Neural progenitor cell (in vitro differentiated cells): ENCODE measurements around the gene FYCO1. TPM values are rescaled to one million over a fixed set of nuclear protein-coding genes. Genes with fewer than 3 reads are reported as not detected.

ENCODE experiments used
- DNase-seq: peaks from one replicate; pipeline ENCODE4 v3.0.0-alpha.2; 2016; ENCODE audit warnings: low spot score
- H2AFZ ChIP-seq: fragments of 200-600 bp; sonication (generic); replicated peaks from 2 replicates; pipeline ENCODE4 v1.6.1; 2016; ENCODE audit warnings: antibody characterized with exemption
- H3F3A ChIP-seq: fragments of 200-600 bp; sonication (generic); 2 replicates; pipeline ENCODE4 v1.6.1; 2016; ENCODE audit warnings: antibody characterized with exemption, low read depth
- H3K27ac ChIP-seq: fragments of 200-600 bp; sonication (generic); 2 replicates; pipeline ENCODE4 v1.5.1; 2016; ENCODE audit warnings: mild to moderate bottlenecking
- H3K27me3 ChIP-seq: fragments of 200-600 bp; sonication (generic); 2 replicates; pipeline ENCODE4 v1.6.1; 2016; ENCODE audit warnings: mild to moderate bottlenecking, moderate library complexity
- H3K36me3 ChIP-seq: fragments of 200-600 bp; sonication (generic); 2 replicates; pipeline ENCODE4 v1.5.1; 2016
- H3K4me1 ChIP-seq: fragments of 200-600 bp; sonication (generic); 2 replicates; pipeline ENCODE4 v1.6.1; 2016; ENCODE audit warnings: mixed run types
- H3K4me2 ChIP-seq: fragments of 200-600 bp; sonication (generic); 2 replicates; pipeline ENCODE4 v1.6.1; 2016
- H3K4me3 ChIP-seq: fragments of 200-600 bp; sonication (generic); 2 replicates; pipeline ENCODE4 v1.5.1; 2016
- H3K79me2 ChIP-seq: fragments of 200-600 bp; sonication (generic); 2 replicates; pipeline ENCODE4 v1.6.1; 2016; ENCODE audit warnings: low read depth
- H3K9ac ChIP-seq: fragments of 200-600 bp; sonication (generic); 2 replicates; pipeline ENCODE4 v1.6.1; 2016
- H3K9me3 ChIP-seq: fragments of 200-600 bp; sonication (generic); 2 replicates; pipeline ENCODE4 v1.5.1; 2016; ENCODE audit warnings: low read depth
- H4K20me1 ChIP-seq: fragments of 200-600 bp; sonication (generic); 2 replicates; pipeline ENCODE4 v1.6.1; 2016; ENCODE audit warnings: low read depth
- H3K27ac Mint-ChIP-seq: 3 replicates; pipeline ENCODE4 v1.8.0; 2021; ENCODE audit warnings: mixed read lengths
- H3K27me3 Mint-ChIP-seq: 2 replicates; pipeline ENCODE4 v1.8.0; 2022; ENCODE audit warnings: low read depth, mild to moderate bottlenecking, inconsistent platforms, moderate library complexity, mixed read lengths; ENCODE audit not compliant: insufficient read depth
- H3K36me3 Mint-ChIP-seq: 3 replicates; pipeline ENCODE4 v1.8.0; 2021; ENCODE audit warnings: mixed read lengths
- H3K4me1 Mint-ChIP-seq: 3 replicates; pipeline ENCODE4 v1.8.0; 2021; ENCODE audit warnings: mixed read lengths
- H3K4me3 Mint-ChIP-seq: 3 replicates; pipeline ENCODE4 v1.8.0; 2021; ENCODE audit warnings: mild to moderate bottlenecking, moderate library complexity, mixed read lengths
- H3K9me3 Mint-ChIP-seq: 3 replicates; pipeline ENCODE4 v1.8.0; 2020; ENCODE audit warnings: mixed read lengths
- EZH2 ChIP-seq: fragments of 200-600 bp; sonication (generic); IDR thresholded peaks from 2 replicates; pipeline ENCODE4 v1.6.1; 2017; ENCODE audit warnings: antibody characterized with exemption, mild to moderate bottlenecking, moderate library complexity
- EZH2phosphoT487 ChIP-seq: fragments of 200-600 bp; sonication (generic); IDR thresholded peaks from 2 replicates; pipeline ENCODE4 v1.6.1; 2017; ENCODE audit warnings: antibody characterized with exemption
- total RNA-seq: library from RNA; depleted of rRNA; stranded (reverse); fragments of >200 nt; gene quantifications from 2 replicates; pipeline ENCODE4 v1.2.3, GENCODE V29; 2015; ENCODE audit warnings: low replicate concordance
- TF ChIP-seq, protein P1 (sequence below): fragments of 200-600 bp; sonication (generic); IDR thresholded peaks from 2 replicates; pipeline ENCODE4 v1.5.1; 2017; ENCODE audit warnings: antibody characterized with exemption, mild to moderate bottlenecking

The FYCO1 gene
- total RNA-seq, 1 donor from 2014 or later: 6.8 TPM

DNA sequence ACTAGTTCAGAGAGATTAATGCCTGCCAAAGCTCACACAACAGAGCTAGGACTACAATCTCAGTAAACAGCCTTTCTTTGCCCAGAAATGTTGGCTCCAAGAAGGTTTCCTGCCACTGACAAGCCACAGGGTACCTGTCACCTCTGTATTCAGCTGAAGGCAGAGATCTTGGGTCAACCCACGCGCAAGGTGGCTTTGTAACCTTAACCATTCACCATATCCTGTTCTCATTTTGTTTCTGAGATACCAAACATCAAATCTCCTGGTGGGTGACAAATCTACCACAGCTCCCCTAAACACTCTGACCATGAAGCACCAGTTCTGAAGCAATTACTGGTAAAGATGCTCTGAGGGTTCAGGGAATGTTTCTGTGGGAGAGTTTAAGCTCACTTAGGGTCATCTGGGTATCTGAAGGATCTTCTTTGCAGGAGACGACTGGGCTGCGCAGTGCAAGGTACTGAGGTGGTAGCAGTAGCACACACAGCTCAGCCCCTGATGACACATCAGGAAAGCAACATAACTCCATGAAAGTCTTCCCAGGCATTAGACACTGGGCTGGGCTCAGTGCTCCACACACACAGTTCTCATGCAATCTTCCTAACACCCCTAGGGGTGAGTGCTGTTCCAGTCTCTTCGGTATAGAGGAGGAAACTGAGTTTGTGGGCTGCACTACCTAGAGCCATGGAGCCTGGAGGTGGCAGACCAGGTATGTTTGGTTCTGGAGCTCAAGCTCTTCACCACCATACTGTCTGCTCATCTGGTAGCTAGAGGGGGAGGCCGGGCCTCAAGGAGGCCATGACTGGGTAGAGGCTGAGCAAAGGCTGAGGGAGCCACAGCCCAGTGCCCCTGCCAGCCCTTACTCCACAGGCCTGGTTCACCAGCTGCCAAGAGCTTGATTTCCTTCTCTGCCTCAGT lies 44.7 kb downstream of the FYCO1 start:
- peaks cover 32% of the 10 kb centered on the region for H3K36me3 Mint-ChIP-seq
- no peaks in the 10 kb centered on the region for H3K9me3 ChIP-seq
- no peak overlapping the region for H3K9ac ChIP-seq
- H3K79me2 ChIP-seq: no peaks in the 10 kb centered on the region
- no peaks in the 10 kb centered on the region for H3K4me1 ChIP-seq
- no peak overlapping the region for H2AFZ ChIP-seq
- H3K4me3 Mint-ChIP-seq: no peak overlapping the region
- H3K9me3 Mint-ChIP-seq: no peaks in the 10 kb centered on the region
- TF ChIP-seq, protein P1, sequence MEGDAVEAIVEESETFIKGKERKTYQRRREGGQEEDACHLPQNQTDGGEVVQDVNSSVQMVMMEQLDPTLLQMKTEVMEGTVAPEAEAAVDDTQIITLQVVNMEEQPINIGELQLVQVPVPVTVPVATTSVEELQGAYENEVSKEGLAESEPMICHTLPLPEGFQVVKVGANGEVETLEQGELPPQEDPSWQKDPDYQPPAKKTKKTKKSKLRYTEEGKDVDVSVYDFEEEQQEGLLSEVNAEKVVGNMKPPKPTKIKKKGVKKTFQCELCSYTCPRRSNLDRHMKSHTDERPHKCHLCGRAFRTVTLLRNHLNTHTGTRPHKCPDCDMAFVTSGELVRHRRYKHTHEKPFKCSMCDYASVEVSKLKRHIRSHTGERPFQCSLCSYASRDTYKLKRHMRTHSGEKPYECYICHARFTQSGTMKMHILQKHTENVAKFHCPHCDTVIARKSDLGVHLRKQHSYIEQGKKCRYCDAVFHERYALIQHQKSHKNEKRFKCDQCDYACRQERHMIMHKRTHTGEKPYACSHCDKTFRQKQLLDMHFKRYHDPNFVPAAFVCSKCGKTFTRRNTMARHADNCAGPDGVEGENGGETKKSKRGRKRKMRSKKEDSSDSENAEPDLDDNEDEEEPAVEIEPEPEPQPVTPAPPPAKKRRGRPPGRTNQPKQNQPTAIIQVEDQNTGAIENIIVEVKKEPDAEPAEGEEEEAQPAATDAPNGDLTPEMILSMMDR: no peak
- no peak for TF ChIP-seq EZH2
- TF ChIP-seq EZH2phosphoT487: no peak
- H3K4me1 Mint-ChIP-seq: no peaks in the 10 kb centered on the region
- H3K27me3 ChIP-seq: no peaks in the 10 kb centered on the region
- H3K27me3 Mint-ChIP-seq: peaks cover 2% of the 10 kb centered on the region
- no peaks in the 10 kb centered on the region for H3F3A ChIP-seq
- H3K27ac ChIP-seq: no peak overlapping the region
- no peaks in the 10 kb centered on the region for H4K20me1 ChIP-seq
- DNase-seq: no peak
- H3K27ac Mint-ChIP-seq: no peak overlapping the region
- no peak overlapping the region for H3K4me3 ChIP-seq
- H3K4me2 ChIP-seq: no peak overlapping the region
- no peaks in the 10 kb centered on the region for H3K36me3 ChIP-seq

GRCh38 chr3:45950131-45950530 lies 45.5 kb downstream of the FYCO1 start:
- no peak for DNase-seq
- Mint-ChIP-seq H3K36me3 (peaks cover 32% of the 10 kb centered on the region), H3K4me3 (no peak overlapping the region), H3K9me3 (no peaks in the 10 kb centered on the region), H3K27ac (no peak overlapping the region), H3K4me1 (no peaks in the 10 kb centered on the region), H3K27me3 (peaks cover 2% of the 10 kb centered on the region)
- H3K27ac ChIP-seq: no peak overlapping the region
- no peak overlapping the region for H3K9ac ChIP-seq
- H3K27me3 ChIP-seq: no peaks in the 10 kb centered on the region
- TF ChIP-seq EZH2phosphoT487: no peak
- TF ChIP-seq, protein P1: no peak
- TF ChIP-seq EZH2: no peak
- H3K9me3 ChIP-seq: no peaks in the 10 kb centered on the region
- H3F3A ChIP-seq: no peaks in the 10 kb centered on the region
- no peak overlapping the region for H3K4me2 ChIP-seq
- H2AFZ ChIP-seq: no peak overlapping the region
- H3K36me3 ChIP-seq: no peaks in the 10 kb centered on the region
- H4K20me1 ChIP-seq: no peaks in the 10 kb centered on the region
- H3K4me1 ChIP-seq: no peaks in the 10 kb centered on the region
- H3K79me2 ChIP-seq: no peaks in the 10 kb centered on the region
- no peak overlapping the region for H3K4me3 ChIP-seq

DNA sequence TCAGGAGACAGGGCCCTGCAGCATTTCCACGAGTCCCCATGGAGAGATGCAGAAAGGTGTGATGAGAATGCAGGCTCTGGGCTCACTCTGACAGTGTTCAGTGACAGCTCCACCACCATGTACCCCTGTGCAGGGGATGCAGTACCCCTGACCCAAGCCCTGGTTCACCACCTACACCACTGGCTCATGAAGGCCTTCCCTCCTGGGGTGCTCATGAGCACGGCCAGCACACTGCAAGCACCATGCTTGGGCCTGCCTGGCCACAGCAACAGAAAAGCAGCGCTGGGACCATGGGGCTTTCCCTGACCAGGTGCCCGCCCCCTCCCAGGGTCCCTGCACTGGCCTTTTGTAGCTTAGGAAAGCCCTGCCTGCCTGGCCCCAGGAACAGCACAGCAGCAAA lies 46.2 kb downstream of the FYCO1 start:
- H3K27ac ChIP-seq: no peak overlapping the region
- no peaks in the 10 kb centered on the region for H3K79me2 ChIP-seq
- H3K4me3 ChIP-seq: no peak overlapping the region
- H3K36me3 ChIP-seq: no peaks in the 10 kb centered on the region
- no peak overlapping the region for H3K4me2 ChIP-seq
- H3K4me1 ChIP-seq: no peaks in the 10 kb centered on the region
- Mint-ChIP-seq H3K36me3 (peaks cover 32% of the 10 kb centered on the region), H3K27me3 (peaks cover 2% of the 10 kb centered on the region), H3K4me3 (no peak overlapping the region), H3K27ac (no peak overlapping the region), H3K9me3 (no peaks in the 10 kb centered on the region), H3K4me1 (no peaks in the 10 kb centered on the region)
- no peaks in the 10 kb centered on the region for H4K20me1 ChIP-seq
- no peaks in the 10 kb centered on the region for H3K27me3 ChIP-seq
- no peaks in the 10 kb centered on the region for H3K9me3 ChIP-seq
- H3F3A ChIP-seq: no peaks in the 10 kb centered on the region
- H3K9ac ChIP-seq: no peak overlapping the region
- TF ChIP-seq EZH2 (no peak), EZH2phosphoT487 (no peak)
- TF ChIP-seq, protein P1: no peak
- no peak overlapping the region for H2AFZ ChIP-seq
- DNase-seq: no peak
